GM23338 (cell line): Measurements from ENCODE around the gene WNK1. TPM values are rescaled to one million over a fixed set of nuclear protein-coding genes. Genes with fewer than 3 reads are reported as not detected.
"Not testable (repeated sequence)": the region's sequence is repeated elsewhere in the genome, so short reads cannot be mapped to it uniquely, and the experiment has no call there.

Experiments used
- ATAC-seq: fragments of 200-7000 bp; cut with Tn5 transposase; 3 replicates; pipeline ENCODE4 v1.9.1; 2020
- DNase-seq: peaks from one replicate; pipeline ENCODE4 v3.0.0-alpha.2; 2015; ENCODE audit warnings: low spot score
- H2AFZ ChIP-seq: fragments of 200-600 bp; sonication (generic); 2 replicates; pipeline ENCODE4 v1.8.0; 2016; ENCODE audit warnings: antibody characterized with exemption, mild to moderate bottlenecking, moderate library complexity
- H3F3A ChIP-seq: fragments of 200-600 bp; sonication (generic); replicated peaks from 2 replicates; pipeline ENCODE4 v1.8.0; 2017; ENCODE audit warnings: antibody characterized with exemption, mixed run types, low read depth
- H3K27ac ChIP-seq: fragments of 200-600 bp; sonication (generic); 2 replicates; pipeline ENCODE4 v1.6.1; 2016; ENCODE audit warnings: low read depth
- H3K27me3 ChIP-seq: fragments of 200-600 bp; sonication (generic); 2 replicates; pipeline ENCODE4 v1.8.0; 2016; ENCODE audit warnings: mild to moderate bottlenecking, mixed run types, moderate library complexity; ENCODE audit not compliant: insufficient read depth
- H3K36me3 ChIP-seq: fragments of 200-600 bp; sonication (generic); 2 replicates; pipeline ENCODE4 v1.8.0; 2016; ENCODE audit warnings: mild to moderate bottlenecking; ENCODE audit not compliant: insufficient read depth
- H3K4me1 ChIP-seq: fragments of 200-600 bp; sonication (generic); 2 replicates; pipeline ENCODE4 v1.8.0; 2016; ENCODE audit warnings: mild to moderate bottlenecking, moderate library complexity; ENCODE audit not compliant: insufficient read depth
- H3K4me2 ChIP-seq: fragments of 200-600 bp; sonication (generic); 2 replicates; pipeline ENCODE4 v1.7.1; 2017; ENCODE audit warnings: mixed run types
- H3K4me3 ChIP-seq: fragments of 200-600 bp; sonication (generic); 2 replicates; pipeline ENCODE4 v1.6.1; 2016; ENCODE audit warnings: mixed run types
- H3K79me2 ChIP-seq: fragments of 200-600 bp; sonication (generic); replicated peaks from 2 replicates; pipeline ENCODE4 v1.8.0; 2017; ENCODE audit warnings: mild to moderate bottlenecking; ENCODE audit not compliant: insufficient read depth
- H3K9me2 ChIP-seq: fragments of 200-600 bp; sonication (generic); 2 replicates; pipeline ENCODE4 v1.8.0; 2017; ENCODE audit not compliant: insufficient read depth
- H4K20me1 ChIP-seq: fragments of 200-600 bp; sonication (generic); replicated peaks from 2 replicates; pipeline ENCODE4 v1.8.0; 2017; ENCODE audit warnings: mild to moderate bottlenecking; ENCODE audit not compliant: insufficient read depth
- H3K27ac Mint-ChIP-seq: 2 replicates; pipeline ENCODE4 v1.8.0; 2020; ENCODE audit warnings: inconsistent platforms, mild to moderate bottlenecking, moderate library complexity, mixed read lengths
- H3K27me3 Mint-ChIP-seq: 3 replicates; pipeline ENCODE4 v1.8.0; 2022; ENCODE audit warnings: low read depth, mild to moderate bottlenecking, moderate library complexity, mixed read lengths, inconsistent platforms; ENCODE audit not compliant: insufficient read depth, poor library complexity
- H3K36me3 Mint-ChIP-seq: 3 replicates; pipeline ENCODE4 v1.8.0; 2021; ENCODE audit warnings: low read depth, mild to moderate bottlenecking, inconsistent platforms, moderate library complexity, mixed read lengths
- H3K4me1 Mint-ChIP-seq: 3 replicates; pipeline ENCODE4 v1.8.0; 2020; ENCODE audit warnings: mild to moderate bottlenecking, inconsistent platforms, mixed read lengths
- H3K4me3 Mint-ChIP-seq: 3 replicates; pipeline ENCODE4 v1.8.0; 2021; ENCODE audit warnings: moderate library complexity, mild to moderate bottlenecking, inconsistent platforms, mixed read lengths
- H3K9me3 Mint-ChIP-seq: 3 replicates; pipeline ENCODE4 v1.8.0; 2020; ENCODE audit warnings: moderate library complexity, mild to moderate bottlenecking, inconsistent platforms, mixed read lengths
- polyA plus RNA-seq: library from polyadenylated mRNA; unstranded; fragments of >200 nt; fragmentation: Nextera tagmentation; extraction: Ambion mirVana; gene quantifications from 2 replicates; pipeline ENCODE4 v1.2.1, GENCODE V29; 2016
- total RNA-seq: library from RNA; depleted of rRNA; stranded (reverse); fragments of >200 nt; shearing (Covaris generic); gene quantifications from 2 replicates; pipeline ENCODE4 v1.2.3, GENCODE V29; 2014
- TF ChIP-seq, protein P1 (sequence below): fragments of 250-450 bp; sonication (Bioruptor Pico); IDR thresholded peaks from 2 replicates; pipeline ENCODE4 v1.5.0; 2020; ENCODE audit warnings: mild to moderate bottlenecking, moderate library complexity

Gene WNK1
- total and polyA plus RNA-seq, 2 experiments from 2014 or later: 86.8 to 114 TPM

DNA sequence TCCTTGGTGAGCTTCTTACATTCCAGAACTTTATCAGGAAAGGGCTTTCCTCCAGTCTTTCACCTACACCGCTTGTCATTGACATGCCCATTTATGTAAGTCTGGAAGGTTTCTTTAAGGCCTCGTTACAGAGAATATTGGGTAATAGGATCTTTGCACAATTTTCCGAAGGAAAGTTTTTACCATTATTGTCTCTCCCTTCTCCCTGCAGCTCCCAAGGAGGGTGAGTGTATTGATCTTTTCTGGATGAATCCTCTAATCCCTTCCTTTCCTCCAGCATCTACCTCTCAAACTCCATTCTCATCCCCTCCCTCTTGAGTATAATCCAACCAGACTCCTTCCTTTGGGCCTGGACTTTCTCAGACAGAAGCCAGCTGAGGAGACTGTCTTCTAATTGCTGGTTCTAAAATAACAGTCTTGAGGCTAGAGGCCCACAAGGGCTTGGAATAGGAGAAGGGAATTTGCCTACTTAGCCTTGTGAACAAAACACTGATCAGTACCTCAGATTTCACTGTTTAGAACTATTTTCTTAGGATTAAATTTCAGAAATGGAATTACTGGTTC is 21.8 kb downstream of the WNK1 start (continued):
- TF ChIP-seq, protein P1, sequence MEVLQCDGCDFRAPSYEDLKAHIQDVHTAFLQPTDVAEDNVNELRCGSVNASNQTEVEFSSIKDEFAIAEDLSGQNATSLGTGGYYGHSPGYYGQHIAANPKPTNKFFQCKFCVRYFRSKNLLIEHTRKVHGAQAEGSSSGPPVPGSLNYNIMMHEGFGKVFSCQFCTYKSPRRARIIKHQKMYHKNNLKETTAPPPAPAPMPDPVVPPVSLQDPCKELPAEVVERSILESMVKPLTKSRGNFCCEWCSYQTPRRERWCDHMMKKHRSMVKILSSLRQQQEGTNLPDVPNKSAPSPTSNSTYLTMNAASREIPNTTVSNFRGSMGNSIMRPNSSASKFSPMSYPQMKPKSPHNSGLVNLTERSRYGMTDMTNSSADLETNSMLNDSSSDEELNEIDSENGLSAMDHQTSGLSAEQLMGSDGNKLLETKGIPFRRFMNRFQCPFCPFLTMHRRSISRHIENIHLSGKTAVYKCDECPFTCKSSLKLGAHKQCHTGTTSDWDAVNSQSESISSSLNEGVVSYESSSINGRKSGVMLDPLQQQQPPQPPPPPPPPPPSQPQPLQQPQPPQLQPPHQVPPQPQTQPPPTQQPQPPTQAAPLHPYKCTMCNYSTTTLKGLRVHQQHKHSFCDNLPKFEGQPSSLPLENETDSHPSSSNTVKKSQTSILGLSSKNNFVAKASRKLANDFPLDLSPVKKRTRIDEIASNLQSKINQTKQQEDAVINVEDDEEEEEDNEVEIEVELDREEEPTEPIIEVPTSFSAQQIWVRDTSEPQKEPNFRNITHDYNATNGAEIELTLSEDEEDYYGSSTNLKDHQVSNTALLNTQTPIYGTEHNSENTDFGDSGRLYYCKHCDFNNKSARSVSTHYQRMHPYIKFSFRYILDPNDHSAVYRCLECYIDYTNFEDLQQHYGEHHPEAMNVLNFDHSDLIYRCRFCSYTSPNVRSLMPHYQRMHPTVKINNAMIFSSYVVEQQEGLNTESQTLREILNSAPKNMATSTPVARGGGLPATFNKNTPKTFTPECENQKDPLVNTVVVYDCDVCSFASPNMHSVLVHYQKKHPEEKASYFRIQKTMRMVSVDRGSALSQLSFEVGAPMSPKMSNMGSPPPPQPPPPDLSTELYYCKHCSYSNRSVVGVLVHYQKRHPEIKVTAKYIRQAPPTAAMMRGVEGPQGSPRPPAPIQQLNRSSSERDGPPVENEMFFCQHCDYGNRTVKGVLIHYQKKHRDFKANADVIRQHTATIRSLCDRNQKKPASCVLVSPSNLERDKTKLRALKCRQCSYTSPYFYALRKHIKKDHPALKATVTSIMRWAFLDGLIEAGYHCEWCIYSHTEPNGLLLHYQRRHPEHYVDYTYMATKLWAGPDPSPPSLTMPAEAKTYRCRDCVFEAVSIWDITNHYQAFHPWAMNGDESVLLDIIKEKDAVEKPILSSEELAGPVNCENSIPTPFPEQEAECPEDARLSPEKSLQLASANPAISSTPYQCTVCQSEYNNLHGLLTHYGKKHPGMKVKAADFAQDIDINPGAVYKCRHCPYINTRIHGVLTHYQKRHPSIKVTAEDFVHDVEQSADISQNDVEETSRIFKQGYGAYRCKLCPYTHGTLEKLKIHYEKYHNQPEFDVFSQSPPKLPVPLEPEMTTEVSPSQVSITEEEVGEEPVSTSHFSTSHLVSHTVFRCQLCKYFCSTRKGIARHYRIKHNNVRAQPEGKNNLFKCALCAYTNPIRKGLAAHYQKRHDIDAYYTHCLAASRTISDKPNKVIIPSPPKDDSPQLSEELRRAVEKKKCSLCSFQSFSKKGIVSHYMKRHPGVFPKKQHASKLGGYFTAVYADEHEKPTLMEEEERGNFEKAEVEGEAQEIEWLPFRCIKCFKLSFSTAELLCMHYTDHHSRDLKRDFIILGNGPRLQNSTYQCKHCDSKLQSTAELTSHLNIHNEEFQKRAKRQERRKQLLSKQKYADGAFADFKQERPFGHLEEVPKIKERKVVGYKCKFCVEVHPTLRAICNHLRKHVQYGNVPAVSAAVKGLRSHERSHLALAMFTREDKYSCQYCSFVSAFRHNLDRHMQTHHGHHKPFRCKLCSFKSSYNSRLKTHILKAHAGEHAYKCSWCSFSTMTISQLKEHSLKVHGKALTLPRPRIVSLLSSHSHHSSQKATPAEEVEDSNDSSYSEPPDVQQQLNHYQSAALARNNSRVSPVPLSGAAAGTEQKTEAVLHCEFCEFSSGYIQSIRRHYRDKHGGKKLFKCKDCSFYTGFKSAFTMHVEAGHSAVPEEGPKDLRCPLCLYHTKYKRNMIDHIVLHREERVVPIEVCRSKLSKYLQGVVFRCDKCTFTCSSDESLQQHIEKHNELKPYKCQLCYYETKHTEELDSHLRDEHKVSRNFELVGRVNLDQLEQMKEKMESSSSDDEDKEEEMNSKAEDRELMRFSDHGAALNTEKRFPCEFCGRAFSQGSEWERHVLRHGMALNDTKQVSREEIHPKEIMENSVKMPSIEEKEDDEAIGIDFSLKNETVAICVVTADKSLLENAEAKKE (CRISPR knock-in tag): no peak

- H3K36me3 Mint-ChIP-seq, H3K27me3 Mint-ChIP-seq, H3K36me3 ChIP-seq, H2AFZ ChIP-seq, H3K9me2 ChIP-seq, ATAC-seq, H3K27me3 ChIP-seq, H3K4me3 Mint-ChIP-seq, H3F3A ChIP-seq, H3K4me2 ChIP-seq, H3K9me3 Mint-ChIP-seq, H3K4me3 ChIP-seq, H3K27ac Mint-ChIP-seq, H3K27ac ChIP-seq, DNase-seq: not testable (repeated sequence)
- H3K4me1 Mint-ChIP-seq: peaks cover 22% of the 10 kb centered on the region
- peaks cover 14% of the 10 kb centered on the region for H3K4me1 ChIP-seq
- H3K79me2 ChIP-seq: peaks cover 100% of the 10 kb centered on the region
- H4K20me1 ChIP-seq: peaks cover 52% of the 10 kb centered on the region
These were observed 23.8 kb downstream of the WNK1 start for GRCh38 chr12:775973-776771.

- not testable (repeated sequence) for H3K36me3 ChIP-seq, H3K27ac ChIP-seq, H3K9me3 Mint-ChIP-seq, H2AFZ ChIP-seq, H3K27ac Mint-ChIP-seq, DNase-seq, H3K27me3 ChIP-seq, H3K9me2 ChIP-seq, H3F3A ChIP-seq, ATAC-seq, H3K4me3 Mint-ChIP-seq, H3K4me3 ChIP-seq, H3K27me3 Mint-ChIP-seq, H3K4me2 ChIP-seq, H3K36me3 Mint-ChIP-seq
- Histone ChIP-seq H4K20me1 (peaks cover 48% of the 10 kb centered on the region), H3K79me2 (peaks cover 100% of the 10 kb centered on the region), H3K4me1 (peaks cover 14% of the 10 kb centered on the region)
- H3K4me1 Mint-ChIP-seq: peaks cover 22% of the 10 kb centered on the region
These were observed 24.5 kb downstream of the WNK1 start for GRCh38 chr12:776772-777373.
